ENCODE data around the gene COX7A2L.

The COX7A2L gene

DNA sequence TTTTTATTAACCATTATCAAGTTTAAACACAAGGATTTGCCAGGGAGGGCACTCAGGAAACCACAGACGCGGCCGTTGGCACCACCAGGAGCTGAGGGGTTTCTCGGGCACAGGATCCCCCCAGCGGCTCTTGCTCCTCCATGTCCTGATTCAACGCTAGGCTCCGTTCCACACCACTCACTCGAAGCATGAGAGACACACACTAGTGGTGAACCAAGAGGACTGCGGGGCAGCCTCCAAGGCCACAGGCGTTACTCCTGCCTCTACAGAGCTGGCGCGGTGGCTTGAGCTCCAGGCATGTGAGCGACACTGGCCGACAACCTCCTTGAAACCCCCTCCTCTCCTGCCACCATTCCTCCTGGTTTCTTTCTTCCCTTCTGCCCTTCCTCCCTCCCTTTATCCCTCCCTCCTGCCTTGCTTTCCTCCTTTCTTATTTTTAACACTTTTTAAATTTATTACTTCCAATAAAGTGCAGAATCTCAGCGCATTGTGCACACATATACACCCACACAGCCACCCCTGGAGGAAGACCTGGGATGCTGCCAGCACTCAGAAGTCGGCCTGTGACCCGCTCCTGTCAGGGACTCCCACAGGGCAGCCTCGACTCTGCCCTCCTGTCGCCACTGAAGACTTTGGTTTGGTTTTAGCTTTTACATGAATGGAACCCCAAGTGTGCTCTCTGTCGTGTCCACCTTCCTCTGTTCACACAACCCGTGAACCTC lies 21.7 kb downstream of the COX7A2L start:
- TF ChIP-seq, protein P1, sequence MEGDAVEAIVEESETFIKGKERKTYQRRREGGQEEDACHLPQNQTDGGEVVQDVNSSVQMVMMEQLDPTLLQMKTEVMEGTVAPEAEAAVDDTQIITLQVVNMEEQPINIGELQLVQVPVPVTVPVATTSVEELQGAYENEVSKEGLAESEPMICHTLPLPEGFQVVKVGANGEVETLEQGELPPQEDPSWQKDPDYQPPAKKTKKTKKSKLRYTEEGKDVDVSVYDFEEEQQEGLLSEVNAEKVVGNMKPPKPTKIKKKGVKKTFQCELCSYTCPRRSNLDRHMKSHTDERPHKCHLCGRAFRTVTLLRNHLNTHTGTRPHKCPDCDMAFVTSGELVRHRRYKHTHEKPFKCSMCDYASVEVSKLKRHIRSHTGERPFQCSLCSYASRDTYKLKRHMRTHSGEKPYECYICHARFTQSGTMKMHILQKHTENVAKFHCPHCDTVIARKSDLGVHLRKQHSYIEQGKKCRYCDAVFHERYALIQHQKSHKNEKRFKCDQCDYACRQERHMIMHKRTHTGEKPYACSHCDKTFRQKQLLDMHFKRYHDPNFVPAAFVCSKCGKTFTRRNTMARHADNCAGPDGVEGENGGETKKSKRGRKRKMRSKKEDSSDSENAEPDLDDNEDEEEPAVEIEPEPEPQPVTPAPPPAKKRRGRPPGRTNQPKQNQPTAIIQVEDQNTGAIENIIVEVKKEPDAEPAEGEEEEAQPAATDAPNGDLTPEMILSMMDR (IDR thresholded peaks at IDR 0.05), result no peak

DNA sequence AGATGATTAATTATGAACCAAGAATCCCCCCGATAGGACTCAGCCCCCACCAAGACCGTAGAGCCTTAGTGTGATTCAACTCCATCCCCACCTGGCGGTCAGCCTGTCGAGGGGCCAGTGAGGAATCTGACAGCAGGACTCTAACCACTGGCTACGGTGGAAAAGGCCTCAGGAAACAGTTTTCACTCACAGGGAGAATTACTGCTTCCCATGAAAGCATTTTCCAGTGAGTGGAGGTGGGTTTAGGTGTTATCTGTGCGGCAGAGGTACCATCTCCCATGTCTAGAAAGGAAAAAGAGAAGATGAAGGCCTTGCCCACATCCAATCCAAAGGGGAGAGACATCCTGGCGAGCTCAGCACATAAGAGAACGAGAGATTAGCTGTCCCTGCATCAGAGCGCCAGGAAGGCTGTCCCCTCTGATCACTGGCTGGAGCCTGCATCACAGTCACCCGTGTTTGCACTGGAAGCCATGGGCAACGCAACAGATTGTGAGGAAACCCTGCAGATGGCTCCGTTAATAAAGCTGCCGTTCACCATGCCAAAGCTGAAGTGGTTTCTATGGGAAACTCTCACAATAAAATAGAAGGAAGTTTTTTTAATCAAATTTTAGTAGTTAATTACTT lies 22.3 kb downstream of the COX7A2L start:
- TF ChIP-seq, protein P1 (IDR thresholded peaks at IDR 0.05), result no peak

DNA sequence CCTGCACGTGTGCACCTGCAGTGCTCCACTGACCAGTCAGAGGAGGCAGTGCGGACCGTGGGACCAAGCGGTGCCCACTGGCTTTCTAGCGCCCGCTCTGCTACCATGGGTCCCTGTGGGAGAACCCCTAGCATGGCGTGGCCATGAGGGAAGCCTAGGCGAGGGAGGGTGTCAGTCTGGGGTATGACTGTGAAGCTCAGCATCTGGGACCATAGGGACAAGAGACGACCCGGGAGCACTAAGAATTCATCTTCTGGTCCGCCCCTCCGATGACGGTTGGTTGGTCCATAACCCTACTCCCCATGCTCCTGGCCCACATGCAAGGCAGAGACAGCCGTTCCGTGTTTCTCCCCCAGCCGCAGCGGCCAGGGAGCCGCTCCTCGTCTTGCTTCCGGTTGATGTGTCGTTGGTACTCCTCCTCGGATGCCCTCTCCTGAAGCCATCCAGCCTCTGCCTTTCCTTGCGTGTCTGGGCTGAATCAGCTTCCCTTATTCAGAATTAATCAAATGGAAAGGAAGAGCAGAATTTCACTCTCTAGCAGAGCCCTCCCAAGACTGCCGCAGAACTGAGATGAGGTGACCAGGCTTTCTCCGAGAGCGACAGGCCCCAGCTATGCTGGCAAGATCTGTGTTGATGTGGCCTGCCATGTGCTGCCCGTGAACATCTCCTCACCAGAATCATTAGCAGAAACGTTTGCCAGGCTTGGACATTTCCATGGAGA lies 23.0 kb downstream of the COX7A2L start:
- TF ChIP-seq, protein P1 (IDR thresholded peaks at IDR 0.05), result no peak

DNA sequence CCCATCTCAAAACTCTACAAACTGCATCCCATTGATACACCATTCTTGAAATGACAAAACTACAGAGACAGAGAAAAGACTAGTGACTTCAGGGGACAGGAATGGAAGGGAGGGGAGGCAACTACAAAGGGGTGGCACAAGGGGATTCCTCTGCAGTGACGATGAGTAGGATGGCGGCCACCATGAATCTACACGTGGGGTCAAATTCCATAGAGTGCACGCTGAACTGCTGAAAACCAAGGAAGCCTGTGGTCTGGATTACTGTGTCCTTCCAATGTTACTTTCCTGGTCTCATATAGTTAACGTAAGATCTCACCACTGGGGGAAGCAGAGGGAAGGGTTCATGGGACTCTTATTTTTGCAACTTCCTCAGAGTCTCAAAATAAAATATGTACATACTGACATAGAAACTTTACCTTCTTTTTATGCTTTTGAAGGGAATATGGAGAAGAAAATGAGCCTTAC lies 23.6 kb downstream of the COX7A2L start:
- TF ChIP-seq, protein P1 (IDR thresholded peaks at IDR 0.05), result no peak

DNA sequence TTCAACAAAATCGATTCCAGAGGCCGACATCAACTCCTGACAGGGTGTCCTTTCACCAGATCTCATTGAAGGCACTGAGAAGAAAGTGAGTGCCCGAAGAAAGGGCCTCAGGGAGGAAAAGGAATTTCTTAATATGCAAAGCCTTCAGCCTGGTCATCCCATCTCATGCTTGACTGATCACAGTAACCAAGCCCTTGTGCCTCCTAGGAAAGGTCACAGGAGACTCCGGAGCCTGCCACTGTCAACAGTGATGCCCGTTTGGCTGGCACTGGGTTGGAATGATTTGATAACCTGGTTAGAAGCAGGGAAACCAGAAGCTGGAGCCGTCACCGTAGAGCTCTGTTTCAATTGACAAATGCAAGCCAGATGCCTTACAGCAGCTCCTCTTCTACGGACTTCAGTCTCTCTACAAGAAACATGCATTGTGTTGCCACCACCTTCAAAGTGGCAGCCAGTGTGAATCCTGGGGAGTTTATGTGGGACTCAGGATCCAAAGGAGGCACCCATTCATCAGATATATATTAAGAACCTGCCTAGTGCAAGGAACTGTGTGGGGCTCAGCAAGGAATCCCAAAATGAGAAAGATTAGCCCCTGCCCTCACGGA lies 24.6 kb downstream of the COX7A2L start:
- TF ChIP-seq, protein P1 (IDR thresholded peaks at IDR 0.05), result no peak

DNA sequence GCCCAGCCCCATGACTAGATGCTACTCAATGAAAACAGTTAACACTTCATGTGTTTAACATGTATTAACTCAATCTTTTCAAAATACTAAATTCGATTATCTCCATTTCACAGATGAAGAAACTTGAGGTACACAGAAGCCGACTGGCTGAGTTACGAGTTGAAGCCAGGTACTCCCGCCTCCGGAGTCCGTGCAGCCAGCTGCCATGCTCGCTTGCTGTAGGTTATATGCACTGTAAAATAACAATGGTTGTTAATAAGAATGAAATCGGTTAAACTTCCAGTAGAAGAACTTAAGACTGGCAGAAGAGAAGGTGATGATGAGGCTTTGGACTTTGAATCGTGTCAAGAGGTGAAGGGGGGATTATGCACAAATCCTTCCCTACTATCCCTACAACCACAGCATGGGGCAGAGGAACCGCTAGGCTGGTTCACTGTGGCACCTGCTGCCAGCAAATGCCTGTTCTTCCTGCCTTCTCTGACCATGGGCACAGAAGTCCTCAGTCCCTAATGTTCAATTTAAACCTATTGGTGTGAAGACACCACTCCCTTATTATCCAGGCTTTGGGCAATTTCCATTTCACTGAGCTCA lies 25.4 kb downstream of the COX7A2L start:
- TF ChIP-seq, protein P1 (IDR thresholded peaks at IDR 0.05), result no peak

DNA sequence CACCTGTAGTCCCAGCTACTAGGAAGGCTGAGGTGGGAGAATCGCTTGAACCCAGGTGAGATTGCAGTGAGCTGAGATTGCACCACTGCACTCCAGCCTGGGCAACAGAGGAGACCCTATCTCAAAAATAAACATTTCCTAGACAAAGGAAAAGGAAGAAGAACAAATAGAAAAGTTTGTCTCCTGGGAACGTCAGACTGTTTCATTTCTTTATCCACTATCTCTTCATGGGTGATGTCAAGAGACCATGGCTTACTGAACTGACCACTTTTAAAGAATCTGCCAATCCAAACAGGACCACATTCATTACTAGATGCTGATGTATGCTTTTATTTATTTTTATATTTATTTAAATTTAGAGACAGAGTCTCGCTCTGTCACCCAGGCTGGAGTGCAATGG lies 26.8 kb downstream of the COX7A2L start:
- TF ChIP-seq, protein P1 (IDR thresholded peaks at IDR 0.05), result no peak
